Measurements from ENCODE around the gene LRRC7.
"Not testable (repeated sequence)": the region's sequence is repeated elsewhere in the genome, so short reads cannot be mapped to it uniquely, and the experiment has no call there.

The LRRC7 gene

GRCh38 chr1:69693921-69694675 is 126.4 kb downstream of the LRRC7 start:
- no peak for DNase-seq

- DNase-seq, result no peak
Observed at GRCh38 chr1:69697340-69697739, 129.6 kb downstream of the LRRC7 start.

- DNase-seq, result no peak
Observed at GRCh38 chr1:69700770-69701169, 133.0 kb downstream of the LRRC7 start.

- DNase-seq, result no peak
Observed at GRCh38 chr1:69702085-69702484, 134.4 kb downstream of the LRRC7 start.

GRCh38 chr1:69706473-69706872 is 138.8 kb downstream of the LRRC7 start:
- DNase-seq, result no peak

GRCh38 chr1:69707103-69707502 is 139.4 kb downstream of the LRRC7 start:
- peak in 9 of 51 donors; percentile 1 to 53 (median 7) for DNase-seq

GRCh38 chr1:69710484-69711189 is 142.9 kb downstream of the LRRC7 start:
- no peak for DNase-seq

GRCh38 chr1:69711190-69711930 is 143.6 kb downstream of the LRRC7 start:
- no peak for DNase-seq

- DNase-seq, result not testable (repeated sequence)
Observed at GRCh38 chr1:69717834-69718233, 150.1 kb downstream of the LRRC7 start.

GRCh38 chr1:69728206-69728605 is 160.5 kb downstream of the LRRC7 start:
- DNase-seq, result no peak

- no peak for DNase-seq
Observed at GRCh38 chr1:69733061-69733460, 165.3 kb downstream of the LRRC7 start.

- peak in 9 of 51 donors; percentile 4 to 67 (median 10) for DNase-seq
Observed at GRCh38 chr1:69737527-69738185, 169.9 kb downstream of the LRRC7 start.

- DNase-seq, result peak in 1 of 51 donors; percentile 18
Observed at GRCh38 chr1:69738458-69739250, 170.9 kb downstream of the LRRC7 start.

- DNase-seq, result no peak
Observed at GRCh38 chr1:69739251-69739605, 171.5 kb downstream of the LRRC7 start.

GRCh38 chr1:69743146-69743545 is 175.4 kb downstream of the LRRC7 start:
- DNase-seq, result no peak

GRCh38 chr1:69744381-69744780 is 176.7 kb downstream of the LRRC7 start:
- DNase-seq, result no peak

- no peak for DNase-seq
Observed at GRCh38 chr1:69747207-69747606, 179.5 kb downstream of the LRRC7 start.

GRCh38 chr1:69750638-69751037 is 182.9 kb downstream of the LRRC7 start:
- no peak for DNase-seq

GRCh38 chr1:69752831-69753230 is 185.1 kb downstream of the LRRC7 start:
- no peak for DNase-seq

GRCh38 chr1:69754521-69754920 is 186.8 kb downstream of the LRRC7 start:
- DNase-seq, result no peak

- DNase-seq, result no peak
Observed at GRCh38 chr1:69755647-69756046, 187.9 kb downstream of the LRRC7 start.

Measured in hypothalamus (tissue), 51 donors.